Measurements from ENCODE around the gene SKI.

SKI gene

DNA sequence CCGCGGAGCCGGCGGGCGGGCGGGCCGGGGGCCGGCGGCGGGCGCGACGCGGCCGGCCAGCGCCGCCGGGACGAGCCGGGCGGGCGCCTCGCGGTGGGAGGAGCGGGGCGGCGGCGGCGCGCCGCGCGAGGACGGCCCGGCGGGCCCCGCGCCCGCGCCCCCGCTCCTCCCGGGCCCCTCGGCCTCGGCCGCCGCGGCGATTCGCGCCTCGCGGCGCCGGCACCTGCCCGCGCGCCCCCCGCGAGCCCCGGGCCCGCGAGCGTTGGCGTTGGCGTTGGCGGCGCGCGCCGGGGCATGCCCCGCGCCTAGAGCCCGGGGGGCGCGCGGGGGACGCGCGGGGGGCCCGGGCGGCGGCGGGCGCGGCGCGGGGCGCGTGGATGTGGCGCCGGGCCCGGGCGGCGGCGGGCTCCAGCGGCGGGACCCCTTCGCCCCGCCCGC lies at the start of gene SKI:
SKI (plus strand) TSS at position 163 of the 438 bp plus-strand sequence. CDS start 448 bp downstream, outside the sequence.
- TF ChIP-seq GATA3 (IDR thresholded peaks at IDR 0.05; ENCODE audit: low read depth, low read length), result no peak
- no peak for TF ChIP-seq GATA2 (IDR thresholded peaks at IDR 0.05; ENCODE audit: low read depth, low read length)

DNA sequence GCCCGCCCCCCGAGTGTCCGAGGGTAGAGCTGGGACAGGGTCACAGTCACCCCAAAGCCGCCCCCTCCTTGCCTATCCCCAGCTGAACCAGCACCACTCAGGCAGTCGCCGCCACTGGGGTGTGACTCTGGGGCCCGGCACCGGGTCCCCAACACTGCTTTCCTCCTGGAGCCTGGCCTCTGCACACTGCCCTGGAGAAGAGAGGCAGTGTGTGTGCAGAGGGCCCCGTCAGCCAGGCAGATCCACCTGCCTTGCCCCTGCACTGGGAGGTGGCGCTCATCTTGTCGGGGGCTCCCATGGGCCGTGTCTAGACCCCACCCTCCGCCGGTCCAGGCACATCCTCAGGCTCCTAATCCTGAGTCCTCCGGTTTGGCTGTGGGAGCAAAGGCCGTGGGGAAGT lies 49.2 kb upstream of the SKI start:
- no peak for TF ChIP-seq GATA2 (IDR thresholded peaks at IDR 0.05; ENCODE audit: low read depth, low read length)
- TF ChIP-seq GATA3 (IDR thresholded peaks at IDR 0.05; ENCODE audit: low read depth, low read length), result no peak

- TF ChIP-seq GATA2 (IDR thresholded peaks at IDR 0.05; ENCODE audit: low read depth, low read length), result no peak
- no peak for TF ChIP-seq GATA3 (IDR thresholded peaks at IDR 0.05; ENCODE audit: low read depth, low read length)
These were observed 48.7 kb upstream of the SKI start for GRCh38 chr1:2179283-2180013.

DNA sequence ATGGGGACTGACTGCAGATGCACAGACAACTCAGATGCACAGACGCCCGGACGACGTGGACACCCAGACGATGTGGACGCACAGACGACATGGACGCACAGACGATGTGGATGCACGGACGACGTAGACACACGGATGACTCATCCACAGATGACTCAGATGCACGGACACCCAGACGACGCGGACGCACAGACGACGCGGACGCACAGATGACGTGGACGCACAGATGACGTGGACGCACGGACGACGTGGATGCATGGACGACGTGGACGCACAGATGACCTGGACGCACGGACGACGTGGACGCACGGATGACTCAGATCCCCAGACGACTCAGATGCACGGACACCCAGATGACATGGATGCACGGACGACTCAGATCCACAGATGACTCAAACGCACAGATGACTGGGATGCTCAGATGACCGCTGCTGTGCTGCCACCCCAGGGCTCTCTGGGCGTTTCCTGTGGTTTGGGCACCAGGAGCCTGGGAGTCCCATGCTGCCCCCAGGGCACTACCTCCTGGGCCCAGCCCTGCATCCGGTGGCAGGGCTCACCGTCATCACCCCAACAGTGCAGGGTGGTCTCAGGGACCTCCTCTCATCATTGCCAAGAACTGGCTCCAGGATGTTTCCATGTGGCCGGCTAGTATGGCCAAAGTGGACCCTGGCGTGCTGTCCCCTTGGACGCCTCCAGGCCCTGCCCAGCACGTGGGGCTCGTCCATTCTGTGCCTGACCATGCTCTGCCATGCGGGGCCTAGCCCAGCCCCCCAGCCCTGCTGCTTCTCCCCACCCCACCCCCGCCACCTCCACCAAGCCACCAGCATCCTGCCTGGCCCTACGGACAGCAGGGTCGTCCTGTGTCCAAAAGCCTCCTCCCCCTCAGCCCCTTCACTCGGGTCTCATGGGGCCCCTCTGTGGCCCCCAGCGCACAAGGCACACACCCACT lies 47.5 kb upstream of the SKI start:
- TF ChIP-seq GATA2 (IDR thresholded peaks at IDR 0.05; ENCODE audit: low read depth, low read length), result no peak
- no peak for TF ChIP-seq GATA3 (IDR thresholded peaks at IDR 0.05; ENCODE audit: low read depth, low read length)

- no peak for TF ChIP-seq GATA2 (IDR thresholded peaks at IDR 0.05; ENCODE audit: low read depth, low read length)
- TF ChIP-seq GATA3 (IDR thresholded peaks at IDR 0.05; ENCODE audit: low read depth, low read length), result no peak
These were observed 46.8 kb upstream of the SKI start for GRCh38 chr1:2181271-2181670.

DNA sequence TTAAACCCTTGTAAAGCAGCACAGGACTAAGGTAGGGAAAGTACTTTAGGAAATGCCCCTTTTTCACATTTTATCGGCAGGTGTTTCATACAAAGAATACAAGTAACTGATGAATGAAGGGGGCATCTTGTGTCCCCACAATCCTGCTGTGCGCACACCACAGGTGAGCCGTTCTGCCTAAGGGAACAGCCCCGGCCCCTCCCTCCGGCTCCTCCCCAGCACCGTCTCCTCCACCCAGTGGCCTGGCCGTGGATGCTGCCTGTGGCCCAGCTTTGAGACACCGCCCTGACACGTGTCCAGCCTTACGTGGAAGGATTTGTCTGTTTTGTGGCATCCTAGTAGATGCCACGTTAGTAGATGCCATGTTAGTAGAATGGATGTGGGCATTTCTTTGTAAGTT lies 46.4 kb upstream of the SKI start:
- TF ChIP-seq GATA3 (IDR thresholded peaks at IDR 0.05; ENCODE audit: low read depth, low read length) (no peak), GATA2 (IDR thresholded peaks at IDR 0.05; ENCODE audit: low read depth, low read length) (no peak)

- TF ChIP-seq GATA2 (IDR thresholded peaks at IDR 0.05; ENCODE audit: low read depth, low read length), result no peak
- TF ChIP-seq GATA3 (IDR thresholded peaks at IDR 0.05; ENCODE audit: low read depth, low read length), result no peak
These were observed 45.7 kb upstream of the SKI start for GRCh38 chr1:2182376-2182775.

- TF ChIP-seq GATA2 (IDR thresholded peaks at IDR 0.05; ENCODE audit: low read depth, low read length) (no peak), GATA3 (IDR thresholded peaks at IDR 0.05; ENCODE audit: low read depth, low read length) (no peak)
These were observed 44.2 kb upstream of the SKI start for GRCh38 chr1:2183937-2184334.

GRCh38 chr1:2184531-2184930 lies 43.6 kb upstream of the SKI start:
- no peak for TF ChIP-seq GATA3 (IDR thresholded peaks at IDR 0.05; ENCODE audit: low read depth, low read length)
- TF ChIP-seq GATA2 (IDR thresholded peaks at IDR 0.05; ENCODE audit: low read depth, low read length), result no peak

GRCh38 chr1:2184934-2185333 lies 43.2 kb upstream of the SKI start:
- TF ChIP-seq GATA2 (IDR thresholded peaks at IDR 0.05; ENCODE audit: low read depth, low read length), result no peak
- no peak for TF ChIP-seq GATA3 (IDR thresholded peaks at IDR 0.05; ENCODE audit: low read depth, low read length)

GRCh38 chr1:2185880-2186855 lies 42.0 kb upstream of the SKI start:
- TF ChIP-seq GATA3 (IDR thresholded peaks at IDR 0.05; ENCODE audit: low read depth, low read length) (no peak), GATA2 (IDR thresholded peaks at IDR 0.05; ENCODE audit: low read depth, low read length) (no peak)

- no peak for TF ChIP-seq GATA3 (IDR thresholded peaks at IDR 0.05; ENCODE audit: low read depth, low read length)
- TF ChIP-seq GATA2 (IDR thresholded peaks at IDR 0.05; ENCODE audit: low read depth, low read length), result no peak
These were observed 41.2 kb upstream of the SKI start for GRCh38 chr1:2186901-2187300.

DNA sequence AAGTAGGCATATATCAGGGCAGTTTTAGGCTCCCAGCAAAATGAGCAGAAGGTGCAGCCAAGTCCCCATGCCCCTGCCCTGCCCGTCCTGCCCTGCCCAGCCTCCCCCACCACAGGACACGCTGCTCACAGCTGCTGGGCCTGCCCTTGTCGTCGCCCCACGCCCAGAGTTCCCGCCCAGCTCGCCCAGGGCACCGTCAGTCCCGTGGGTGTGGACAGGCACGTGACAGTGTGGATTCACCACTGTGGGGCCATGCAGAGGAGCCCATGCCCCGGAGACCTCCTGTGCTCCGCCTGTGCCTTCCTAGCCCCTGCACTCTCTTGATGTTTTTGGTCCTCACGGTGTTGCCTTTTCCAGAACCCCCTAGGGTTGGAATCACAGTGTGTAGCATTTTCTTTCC lies 40.5 kb upstream of the SKI start:
- TF ChIP-seq GATA2 (IDR thresholded peaks at IDR 0.05; ENCODE audit: low read depth, low read length) (no peak), GATA3 (IDR thresholded peaks at IDR 0.05; ENCODE audit: low read depth, low read length) (no peak)

All from SH-SY5Y (cell line).